ENCODE measurements around the gene SYT15B. TPM values are rescaled to one million over a fixed set of nuclear protein-coding genes. Genes with fewer than 3 reads are reported as not detected.

The SYT15B gene
- total RNA-seq: 8.2 and 13.8 TPM in 2 replicates

GRCh38 chr10:47763554-47764175 is at the start of gene SYT15B:
Gene SYT15B, minus strand, starts transcription at chr10:47763592. Its CDS starts 952 bp downstream, at chr10:47762640.

Other genes with a start within 250 kb of the SYT15B start
- gene AGAP9, start 240.0 kb downstream of the SYT15B start, total RNA-seq: 2.1 and 7.7 TPM in 2 replicates
- gene NPY4R2, start 155.1 kb upstream of the SYT15B start, total RNA-seq: 0.47 TPM in 1 of 2 replicates, not detected in the other
- not detected in 2 replicates for gene FAM25C, start 236.2 kb upstream of the SYT15B start, total RNA-seq